Activated CD8-positive, alpha-beta T cell treated with anti-CD3 and anti-CD28 coated beads for 36 hours (primary cell): ENCODE data around the gene GRM4. TPM values are rescaled to one million over a fixed set of nuclear protein-coding genes. Genes with fewer than 3 reads are reported as not detected.

Experiments used
- ATAC-seq: fragments of 200-7000 bp; cut with Tn5 transposase; one replicate; pipeline ENCODE4 v1.10.0; 2021; ENCODE audit warnings: mild to moderate bottlenecking, moderate library complexity
- CTCF ChIA-PET: fragments of 350-600 bp; sonication (Branson Sonifier 250); formaldehyde crosslinking; loops from one replicate; lab custom pipeline; 2021; ENCODE audit warnings: antibody characterized with exemption; lab: Charles Lee
- POLR2A ChIA-PET: fragments of 350-600 bp; sonication (Branson Sonifier 250); formaldehyde crosslinking; loops from one replicate; lab custom pipeline; 2021; ENCODE audit warnings: antibody characterized with exemption; lab: Charles Lee
- DNase-seq: peaks from one replicate; pipeline ENCODE4 v3.0.0-alpha.2; 2020
- H3K27ac Mint-ChIP-seq: one replicate; pipeline ENCODE4 v1.8.0; 2021; ENCODE audit warnings: mild to moderate bottlenecking, mixed read lengths
- H3K27me3 Mint-ChIP-seq: one replicate; pipeline ENCODE4 v1.8.0; 2021; ENCODE audit warnings: mixed read lengths
- H3K36me3 Mint-ChIP-seq: one replicate; pipeline ENCODE4 v1.8.0; 2021; ENCODE audit warnings: low read depth, mixed read lengths
- H3K4me1 Mint-ChIP-seq: one replicate; pipeline ENCODE4 v1.8.0; 2021; ENCODE audit warnings: low read depth, mixed read lengths
- H3K4me3 Mint-ChIP-seq: one replicate; pipeline ENCODE4 v1.8.0; 2021; ENCODE audit warnings: mild to moderate bottlenecking, moderate library complexity, mixed read lengths
- H3K9me3 Mint-ChIP-seq: one replicate; pipeline ENCODE4 v1.8.0; 2021; ENCODE audit warnings: mixed read lengths
- intact Hi-C: fragments of 100-400 bp; cut with micrococcal nuclease; formaldehyde crosslinking; loops from one replicate; pipeline ENCODE4 v1.10.0; 2022
- total RNA-seq, 2 experiments: library from RNA; stranded (reverse); gene quantifications; one replicate each; pipeline ENCODE4 v1.2.3, GENCODE V29; 2021
- TF ChIP-seq, protein P1 (sequence below): fragments of 200-600 bp; IDR thresholded peaks from one replicate; pipeline ENCODE4 v1.8.0; 2022; ENCODE audit warnings: antibody characterized with exemption, mild to moderate bottlenecking

Gene GRM4
- total RNA-seq, 2 experiments from 2014 or later: 0.11 to 0.14 TPM

DNA sequence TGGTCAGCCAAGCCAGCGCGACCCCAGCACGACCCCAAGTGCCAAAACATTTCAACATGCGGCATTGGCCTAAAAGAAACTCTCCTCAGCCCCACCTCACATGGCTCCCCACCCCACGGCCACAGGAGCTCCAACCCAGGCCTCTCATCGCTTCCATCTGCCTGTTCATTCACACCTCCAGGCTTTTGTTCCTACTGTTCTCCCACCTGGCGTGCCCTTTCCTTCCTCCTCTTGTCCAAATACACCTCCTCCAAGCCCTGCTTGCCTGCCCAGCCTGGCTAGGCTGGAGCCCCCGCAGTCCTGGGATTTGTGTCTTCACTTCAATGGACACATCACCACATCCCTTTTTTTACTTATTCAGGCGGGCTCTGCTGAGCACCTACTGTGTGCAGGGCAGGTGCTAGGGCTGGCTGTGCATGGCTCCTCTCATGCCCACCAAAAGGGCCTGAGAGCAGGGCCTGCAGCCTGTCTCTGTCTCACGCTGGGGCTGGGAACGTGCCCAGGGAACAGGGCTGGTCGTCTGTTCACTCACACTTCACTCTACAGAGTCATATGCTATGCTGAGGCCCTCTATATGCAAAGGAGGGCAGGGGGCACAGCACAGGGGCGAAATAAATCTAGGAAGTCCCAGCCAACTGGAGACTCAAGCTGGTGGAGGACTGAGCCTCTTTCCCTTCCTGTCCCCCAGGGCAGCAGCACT is 61.1 kb downstream of the GRM4 start:
- H3K27ac Mint-ChIP-seq: no peak overlapping the region
- DNase-seq: no peak
- intact Hi-C loops: no loop called here
- TF ChIP-seq, protein P1, sequence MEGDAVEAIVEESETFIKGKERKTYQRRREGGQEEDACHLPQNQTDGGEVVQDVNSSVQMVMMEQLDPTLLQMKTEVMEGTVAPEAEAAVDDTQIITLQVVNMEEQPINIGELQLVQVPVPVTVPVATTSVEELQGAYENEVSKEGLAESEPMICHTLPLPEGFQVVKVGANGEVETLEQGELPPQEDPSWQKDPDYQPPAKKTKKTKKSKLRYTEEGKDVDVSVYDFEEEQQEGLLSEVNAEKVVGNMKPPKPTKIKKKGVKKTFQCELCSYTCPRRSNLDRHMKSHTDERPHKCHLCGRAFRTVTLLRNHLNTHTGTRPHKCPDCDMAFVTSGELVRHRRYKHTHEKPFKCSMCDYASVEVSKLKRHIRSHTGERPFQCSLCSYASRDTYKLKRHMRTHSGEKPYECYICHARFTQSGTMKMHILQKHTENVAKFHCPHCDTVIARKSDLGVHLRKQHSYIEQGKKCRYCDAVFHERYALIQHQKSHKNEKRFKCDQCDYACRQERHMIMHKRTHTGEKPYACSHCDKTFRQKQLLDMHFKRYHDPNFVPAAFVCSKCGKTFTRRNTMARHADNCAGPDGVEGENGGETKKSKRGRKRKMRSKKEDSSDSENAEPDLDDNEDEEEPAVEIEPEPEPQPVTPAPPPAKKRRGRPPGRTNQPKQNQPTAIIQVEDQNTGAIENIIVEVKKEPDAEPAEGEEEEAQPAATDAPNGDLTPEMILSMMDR: no peak
- no peaks in the 10 kb centered on the region for H3K4me1 Mint-ChIP-seq
- H3K4me3 Mint-ChIP-seq: no peak overlapping the region
- no peaks in the 10 kb centered on the region for H3K36me3 Mint-ChIP-seq
- ChIA-PET POLR2A (no interaction called here), CTCF (no interaction called here)
- ATAC-seq: no peak
- H3K9me3 Mint-ChIP-seq: no peaks in the 10 kb centered on the region
- no peaks in the 10 kb centered on the region for H3K27me3 Mint-ChIP-seq

DNA sequence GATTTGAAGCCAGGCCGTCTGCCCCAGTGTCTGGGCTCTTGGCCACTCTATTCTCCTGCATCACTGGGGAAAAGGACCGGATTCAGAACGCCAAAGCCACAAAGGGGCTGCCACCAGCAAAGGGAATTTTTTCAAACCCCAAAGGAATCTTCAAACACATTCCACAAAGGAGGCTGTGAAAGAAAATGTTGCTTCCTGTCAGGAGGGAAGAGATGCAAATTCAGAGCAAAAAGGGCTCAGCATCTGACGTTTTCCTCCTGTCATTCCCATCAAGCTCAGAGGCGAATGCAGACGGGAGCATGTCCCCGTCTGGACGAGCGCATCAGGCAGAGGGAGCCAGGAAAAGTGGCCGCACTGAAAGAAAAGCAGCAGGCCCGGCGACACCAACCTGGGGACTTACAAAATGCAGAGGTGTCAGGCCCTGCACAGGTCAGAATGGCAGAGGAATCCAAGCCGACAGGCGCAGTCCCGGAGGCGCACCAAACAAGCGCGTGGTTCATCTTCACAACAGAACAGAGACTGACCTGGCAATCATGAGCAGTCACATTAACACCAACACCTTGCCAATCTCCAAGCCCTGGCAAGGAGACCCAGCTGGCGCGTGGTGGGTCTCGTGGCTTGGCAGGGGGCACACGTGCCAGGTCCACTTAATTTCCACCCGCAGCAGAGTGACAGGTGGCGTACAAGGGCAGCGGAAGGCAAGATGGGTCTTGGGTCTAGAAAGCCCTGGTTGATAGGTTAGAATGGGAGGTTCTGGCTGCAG is 62.8 kb downstream of the GRM4 start:
- Mint-ChIP-seq H3K27me3 (no peaks in the 10 kb centered on the region), H3K27ac (no peak overlapping the region), H3K36me3 (no peaks in the 10 kb centered on the region), H3K4me3 (no peak overlapping the region), H3K4me1 (no peaks in the 10 kb centered on the region), H3K9me3 (no peaks in the 10 kb centered on the region)
- POLR2A ChIA-PET: no interaction called here
- TF ChIP-seq, protein P1: no peak
- DNase-seq (no peak), ATAC-seq (no peak)
- CTCF ChIA-PET: no interaction called here
- intact Hi-C loops: no loop called here

DNA sequence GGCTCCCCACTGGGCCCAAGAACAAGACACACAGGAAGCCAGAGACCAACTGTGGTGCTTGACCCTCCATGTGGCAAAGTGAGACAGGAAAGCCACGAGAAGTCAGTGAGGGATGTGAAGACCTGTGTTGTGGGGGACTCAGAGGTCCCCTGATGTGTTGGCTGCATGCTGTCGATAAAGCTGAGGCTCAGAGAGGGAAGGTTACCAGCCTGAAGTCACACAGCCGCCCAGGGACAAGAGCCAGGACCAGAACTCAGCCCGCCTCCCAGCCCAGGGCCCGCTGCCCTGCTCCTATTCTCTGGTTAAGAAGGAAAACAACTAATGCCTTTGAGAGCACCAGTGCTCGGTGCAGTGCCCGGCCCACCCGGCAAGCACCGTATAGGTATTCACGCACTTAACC is 63.5 kb downstream of the GRM4 start:
- TF ChIP-seq, protein P1: no peak
- H3K27ac Mint-ChIP-seq: no peak overlapping the region
- ChIA-PET CTCF (interaction anchor here (1.3 kb wide), 1 partner anchor 338 kb away, joined by 3 read pairs; no protein-coding TSS in a partner anchor), POLR2A (no interaction called here)
- DNase-seq: no peak
- no peaks in the 10 kb centered on the region for H3K4me1 Mint-ChIP-seq
- H3K4me3 Mint-ChIP-seq: no peak overlapping the region
- H3K36me3 Mint-ChIP-seq: no peaks in the 10 kb centered on the region
- H3K27me3 Mint-ChIP-seq: no peaks in the 10 kb centered on the region
- intact Hi-C loops: no loop called here
- ATAC-seq: no peak
- H3K9me3 Mint-ChIP-seq: no peaks in the 10 kb centered on the region

DNA sequence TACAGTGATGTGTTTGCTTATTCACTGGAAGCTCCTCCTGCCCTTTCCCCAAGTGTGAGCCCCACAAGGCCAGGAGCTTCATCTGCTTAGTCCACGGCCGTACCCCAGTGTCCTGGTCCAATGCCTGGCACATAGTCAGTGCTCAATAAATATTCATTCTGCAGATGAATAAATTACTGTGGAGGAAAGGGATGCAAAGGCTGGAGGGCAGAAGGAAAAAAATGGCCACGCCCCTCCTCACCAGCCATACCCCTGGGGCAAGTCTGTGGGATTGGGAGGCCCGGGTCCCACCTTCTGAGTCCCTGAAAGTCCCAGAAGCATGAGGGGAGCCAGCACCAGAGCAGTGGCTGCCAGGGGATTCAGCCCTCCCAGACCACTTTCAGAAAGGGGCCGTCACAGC is 65.5 kb downstream of the GRM4 start:
- Mint-ChIP-seq H3K27me3 (no peaks in the 10 kb centered on the region), H3K36me3 (no peaks in the 10 kb centered on the region), H3K27ac (no peak overlapping the region), H3K4me1 (no peaks in the 10 kb centered on the region), H3K9me3 (no peaks in the 10 kb centered on the region), H3K4me3 (no peak overlapping the region)
- ATAC-seq: no peak
- intact Hi-C loops: no loop called here
- ChIA-PET CTCF (no interaction called here), POLR2A (no interaction called here)
- TF ChIP-seq, protein P1: no peak
- DNase-seq: no peak

DNA sequence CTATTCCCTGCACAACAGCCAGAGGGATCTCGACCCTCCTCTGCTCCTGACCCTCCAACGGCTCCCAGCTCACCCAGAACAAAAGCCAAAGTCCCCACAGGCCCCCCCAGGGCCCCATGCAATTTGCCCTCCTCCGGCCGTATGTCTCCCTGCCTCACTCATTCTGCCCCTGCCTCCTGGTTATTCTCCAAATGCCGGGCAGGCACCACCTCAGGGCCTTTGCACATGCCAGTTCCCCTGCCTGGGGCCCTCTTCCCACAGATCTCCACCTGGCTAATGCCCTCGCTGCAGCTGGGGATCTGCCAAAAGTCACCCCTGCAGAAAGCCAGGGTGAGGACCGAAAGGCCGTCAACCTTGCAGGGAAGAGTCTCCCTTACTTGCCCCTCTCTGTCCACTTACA is 66.0 kb downstream of the GRM4 start:
- POLR2A ChIA-PET: no interaction called here
- DNase-seq: no peak
- TF ChIP-seq, protein P1: no peak
- Mint-ChIP-seq H3K4me3 (no peak overlapping the region), H3K27ac (no peak overlapping the region), H3K27me3 (no peaks in the 10 kb centered on the region), H3K36me3 (no peaks in the 10 kb centered on the region), H3K4me1 (no peaks in the 10 kb centered on the region), H3K9me3 (no peaks in the 10 kb centered on the region)
- intact Hi-C loops: no loop called here
- CTCF ChIA-PET: no interaction called here
- ATAC-seq: no peak
